K562 (cell line): ENCODE results near the gene HNRNPF. TPM values are rescaled to one million over a fixed set of nuclear protein-coding genes. Genes with fewer than 3 reads are reported as not detected.

Experiments
- ATAC-seq: fragments of 200-7000 bp; cut with Tn5 transposase; 3 replicates; pipeline ENCODE4 v1.9.1; 2020; ENCODE audit warnings: moderate library complexity
- BruUV-seq: library from RNA; stranded (reverse); fragments of 400-500 nt; replicated peaks from 2 replicates; lab custom pipeline; 2021; lab: Mats Ljungman, UMichigan
- CTCF ChIA-PET: fragments of 300-600 bp; formaldehyde crosslinking; extraction: SDS; loops from one replicate; lab custom pipeline; 2021; ENCODE audit warnings: low intra/inter-chr PET ratio; lab: Yijun Ruan, JAX
- POLR2A ChIA-PET: fragments of 300-600, 350-650 bp; sonication (Branson Sonifier 250); formaldehyde crosslinking; extraction: SDS; loops from one replicate; lab custom pipeline; 2021; ENCODE audit warnings: antibody characterized with exemption, inconsistent platforms; lab: Yijun Ruan, JAX
- DNase-seq, 4 experiments: peaks; one replicate each; pipeline versions ENCODE4 v3.0.0 to v3.0.0-alpha.2; 2011 to 2018; ENCODE audit warnings: low spot score in 3 of 4, mixed read lengths in 3 of 4; ENCODE audit errors: extremely low read depth in 1 of 4
- FAIRE-seq: peaks from 2 replicates; lab custom pipeline; 2011; peaks lifted over from hg19 to GRCh38; lab: Jason Lieb, UNC
- H2AFZ ChIP-seq: 2 replicates; pipeline ENCODE4 v1.6.0; 2011; ENCODE audit warnings: low read depth, low read length, control low read depth, inconsistent platforms
- H3K27ac ChIP-seq: fragments of 200-600 bp; 3 replicates; pipeline ENCODE4 v1.8.0; 2011; ENCODE audit warnings: low read depth, mild to moderate bottlenecking, control low read depth, inconsistent platforms, low read length, moderate library complexity, mixed read lengths; ENCODE audit errors: extremely low read depth
- H3K27me3 ChIP-seq, 2 experiments: fragments of 300-600 bp in 1 of 2; 2 replicates in 1 of 2; 3 replicates in 1 of 2; pipeline versions ENCODE4 v1.6.0 to v1.8.0; 2011; ENCODE audit warnings: inconsistent platforms in 2 of 2, low read length in 2 of 2, mild to moderate bottlenecking in 1 of 2, mixed read lengths in 1 of 2, moderate library complexity in 1 of 2; ENCODE audit not compliant: control insufficient read depth in 2 of 2, insufficient read depth in 2 of 2
- H3K36me3 ChIP-seq: fragments of 300-600 bp; 3 replicates; pipeline ENCODE4 v1.8.0; 2011; ENCODE audit warnings: mild to moderate bottlenecking, low read length, inconsistent platforms; ENCODE audit not compliant: control insufficient read depth, insufficient read depth
- H3K4me1 ChIP-seq, 2 experiments: fragments of 200-600 bp in 1 of 2; replicated peaks in 1 of 2; 2 replicates in 1 of 2; 3 replicates in 1 of 2; pipeline versions ENCODE4 v1.5.1 to v1.8.0; 2011; ENCODE audit warnings: inconsistent platforms in 2 of 2, low read length in 2 of 2, mild to moderate bottlenecking in 1 of 2, mixed read lengths in 1 of 2, moderate library complexity in 1 of 2; ENCODE audit not compliant: control insufficient read depth in 2 of 2, insufficient read depth in 2 of 2
- H3K4me2 ChIP-seq: 2 replicates; pipeline ENCODE4 v1.6.1; 2011; ENCODE audit warnings: low read length, control low read depth, inconsistent platforms, mixed read lengths; ENCODE audit not compliant: insufficient read depth
- H3K4me3 ChIP-seq: fragments of 200-600 bp; sonication (generic), shearing (Covaris generic); 2 replicates; pipeline ENCODE4 v1.5.1; 2016; ENCODE audit warnings: control low read depth, inconsistent platforms
- H3K79me2 ChIP-seq: fragments of 200-600 bp; 3 replicates; pipeline ENCODE4 v1.8.0; 2011; ENCODE audit warnings: low read length, inconsistent platforms; ENCODE audit not compliant: control insufficient read depth, insufficient read depth
- H3K9ac ChIP-seq, 2 experiments: 2 replicates each; pipeline versions ENCODE4 v1.6.0 to v1.6.1; 2011; ENCODE audit warnings: low read depth in 2 of 2, low read length in 2 of 2, control low read depth in 1 of 2, inconsistent platforms in 1 of 2, mild to moderate bottlenecking in 1 of 2, mixed read lengths in 1 of 2; ENCODE audit not compliant: insufficient read depth in 1 of 2
- H3K9me1 ChIP-seq: one replicate; pipeline ENCODE4 v1.6.0; 2011; ENCODE audit warnings: inconsistent platforms, mild to moderate bottlenecking, low read length, moderate library complexity; ENCODE audit not compliant: control insufficient read depth, insufficient read depth
- H3K9me3 ChIP-seq: replicated peaks from 2 replicates; pipeline ENCODE4 v1.5.1; 2011; ENCODE audit warnings: low read depth, low read length, inconsistent platforms; ENCODE audit not compliant: control insufficient read depth, insufficient read depth
- H4K20me1 ChIP-seq: replicated peaks from 2 replicates; pipeline ENCODE4 v1.6.1; 2011; ENCODE audit warnings: low read length, inconsistent platforms, mixed read lengths; ENCODE audit not compliant: control insufficient read depth, insufficient read depth
- ARID1B ChIP-seq: fragments of 450-650 bp; IDR thresholded peaks from 2 replicates; pipeline ENCODE4 v1.6.1; 2016; ENCODE audit warnings: antibody characterized with exemption, mild to moderate bottlenecking, inconsistent platforms
- BACH1 ChIP-seq: fragments of 200-800 bp; sonication (Bioruptor generic); IDR thresholded peaks from 2 replicates; pipeline ENCODE4 v1.6.1; 2016; ENCODE audit warnings: missing genetic modification characterization, missing compliant biosample characterization
- CBX8 ChIP-seq: fragments of 200-600 bp; sonication (generic); IDR thresholded peaks from 2 replicates; pipeline ENCODE4 v1.6.1; 2012; ENCODE audit warnings: borderline replicate concordance, mixed run types, low read depth, mild to moderate bottlenecking, moderate library complexity, mixed read lengths, low read length, control low read depth, inconsistent platforms; ENCODE audit not compliant: poor library complexity, severe bottlenecking; ENCODE audit errors: extremely low read depth
- CREBBP ChIP-seq: IDR thresholded peaks from one replicate; pipeline ENCODE4 v1.6.1; 2012; ENCODE audit warnings: low read depth, mild to moderate bottlenecking, control low read depth, inconsistent platforms, low read length
- ETS1 ChIP-seq: conservative IDR thresholded peaks from 2 replicates; pipeline ENCODE4 v1.6.1; 2011; ENCODE audit warnings: low read depth, mild to moderate bottlenecking, low read length; ENCODE audit not compliant: control insufficient read depth
- GTF2A2 ChIP-seq: IDR thresholded peaks from 2 replicates; pipeline ENCODE4 v1.6.1; 2016; ENCODE audit warnings: mild to moderate bottlenecking, missing genetic modification characterization, missing compliant biosample characterization
- MAFG ChIP-seq: fragments of 450-650 bp; conservative IDR thresholded peaks from 2 replicates; pipeline ENCODE4 v1.6.1; 2016; ENCODE audit warnings: missing genetic modification characterization, missing compliant biosample characterization
- MCM3 ChIP-seq: fragments of 450-650 bp; IDR thresholded peaks from 2 replicates; pipeline ENCODE4 v1.6.1; 2016
- MLLT1 ChIP-seq, 2 experiments: fragments of 450-650 bp; IDR thresholded peaks; 2 replicates each; pipeline ENCODE4 v1.6.1; 2016
- NCOR1 ChIP-seq: fragments of 450-650 bp; IDR thresholded peaks from 2 replicates; pipeline ENCODE4 v1.6.1; 2016; ENCODE audit warnings: mild to moderate bottlenecking, moderate library complexity
- POLR2G ChIP-seq: fragments of 200-400 bp; formaldehyde crosslinking; IDR thresholded peaks from 2 replicates; pipeline ENCODE4 v1.6.1; 2017; ENCODE audit warnings: low read depth, mild to moderate bottlenecking, antibody characterized with exemption, low read length, moderate library complexity
- RB1 ChIP-seq: fragments of 450-650 bp; IDR thresholded peaks from 2 replicates; pipeline ENCODE4 v1.6.1; 2017; ENCODE audit warnings: low read depth, mild to moderate bottlenecking
- RBBP5 ChIP-seq: fragments of 200-600 bp; sonication (generic); IDR thresholded peaks from 2 replicates; pipeline ENCODE4 v1.6.1; 2012; ENCODE audit warnings: borderline replicate concordance, mild to moderate bottlenecking, low read length, control low read depth, inconsistent platforms; ENCODE audit not compliant: insufficient read depth, poor library complexity, severe bottlenecking
- RBM22 ChIP-seq: fragments of 200-400 bp; formaldehyde crosslinking; IDR thresholded peaks from 2 replicates; pipeline ENCODE4 v1.6.1; 2018; ENCODE audit warnings: low read length, low read depth; ENCODE audit not compliant: poor library complexity, severe bottlenecking
- SMAD4 ChIP-seq: fragments of 250-450 bp; sonication (Bioruptor Pico); conservative IDR thresholded peaks from 2 replicates; pipeline ENCODE4 v1.8.0; 2021; ENCODE audit warnings: inconsistent platforms, mild to moderate bottlenecking, moderate library complexity
- TBL1XR1 ChIP-seq, 2 experiments: IDR thresholded peaks; 2 replicates each; pipeline ENCODE4 v1.6.1; 2012; ENCODE audit warnings: improper control_type of control experiment in 2 of 2, low read length in 2 of 2, mild to moderate bottlenecking in 1 of 2
- WGBS: fragments of 100-300 bp; shearing (Covaris generic); methylation state at CpG from one replicate; pipeline ENCODE4 v1.1.6; 2016; ENCODE audit warnings: low coverage, mixed read lengths; ENCODE audit not compliant: insufficient coverage; ENCODE audit errors: missing lambda C conversion rate; 5-methylcytosine and 5-hydroxymethylcytosine counted together
- in situ Hi-C: fragments of 300-500 bp; cut with MboI; formaldehyde crosslinking; loops from 4 replicates; pipeline ENCODE4 v1.15.0; 2018; ENCODE audit warnings: inconsistent platforms, mixed read lengths
- intact Hi-C: fragments of 100-400 bp; cut with micrococcal nuclease; formaldehyde crosslinking; loops from 2 replicates; pipeline ENCODE4 v1.14.2; 2022
- polyA plus RNA-seq, 8 experiments: library from polyadenylated mRNA; depleted of rRNA in 4 of 8; stranded (reverse) in 5 of 8; unstranded in 3 of 8; fragments of >200 nt; fragmentation: Nextera tagmentation in 2 of 8; fragmentation: Illumina TruSeq in 1 of 8; extraction: Ambion mirVana in 2 of 8; extraction: Trizol in 1 of 8; gene quantifications; 2 replicates each; pipeline versions ENCODE4 v1.2.1 to v1.2.3, GENCODE V29; 2011 to 2014; ENCODE audit warnings: inconsistent platforms in 1 of 8, missing spikeins in 1 of 8
- total RNA-seq, 7 experiments: library from RNA; depleted of rRNA in 6 of 7; stranded (reverse); fragments of >200 nt in 6 of 7; fragmentation: Illumina TruSeq in 2 of 7; extraction: Trizol in 2 of 7; gene quantifications; 2 replicates each; pipeline versions ENCODE4 v1.2.1 to v1.2.3, GENCODE V29; 2011 to 2021; ENCODE audit warnings: low replicate concordance in 1 of 7

HNRNPF gene
- total and polyA plus RNA-seq, 9 of the 15 experiments (the other 6 are each of a cell fraction or from before 2014, with no cell fraction given), result 192 to 489 (median 416) TPM

- FAIRE-seq, result peak; percentile 86
- Histone ChIP-seq H3K4me1 (peaks cover 52 to 57% of the 10 kb centered on the region in 2 experiments), H3K9me3 (no peaks in the 10 kb centered on the region), H3K9ac (peak overlapping the region; percentile 96 to 97), H3K79me2 (peaks cover 98% of the 10 kb centered on the region), H3K27ac (peak overlapping the region; percentile 96), H3K4me2 (peak overlapping the region; percentile 89), H3K36me3 (peaks cover 84% of the 10 kb centered on the region), H3K4me3 (peak overlapping the region; percentile 65), H3K9me1 (peaks cover 4% of the 10 kb centered on the region), H2AFZ (peak overlapping the region; percentile 6; the same call in 1 of the 2 replicates), H3K27me3 (no peaks in the 10 kb centered on the region), H4K20me1 (peaks cover 71% of the 10 kb centered on the region)
- in situ Hi-C loops, result loop anchor here (5.0 kb wide), 1 partner anchor 56 kb away; no protein-coding TSS in a partner anchor
- ChIA-PET POLR2A (interaction anchor here (0.6 to 5.3 kb wide), 17 partner anchors 10 to 1378 kb away, joined by 3 to 73 read pairs (median 4); partner anchors contain the start of genes HNRNPF and ZNF487), CTCF (interaction anchor here (0.5 kb wide), 1 partner anchor 46 kb away, joined by 6 read pairs; no protein-coding TSS in a partner anchor)
- TSS peak; percentile 13 for BruUV-seq
- intact Hi-C loops, result loop anchor here (2.0 to 5.0 kb wide), 2 partner anchors 41 to 49 kb away; partner anchors contain the start of gene ZNF487
- DNase-seq, result peak; percentile 93 to 97 (median 96)
- WGBS, result under 1% methylated on average over 56 of the region's 71 CpGs
- peak; percentile 79 for ATAC-seq
- TF ChIP-seq RBBP5, result peak; percentile 57
- TF ChIP-seq CBX8, result no peak
- peak; percentile 85; the same call in 1 of the 2 replicates for TF ChIP-seq SMAD4 (CRISPR knock-in tag)
- peak in 1 of 2 experiments; percentile 34; a peak in 2 of 4 replicates for TF ChIP-seq TBL1XR1 (IDR thresholded peaks at IDR 0.05; ENCODE audit: low read length in 2 of 2)
- 0 out of 2 replicates have a peak, but pooled peaks have one; percentile 22 for TF ChIP-seq GTF2A2 (tag)
- peak; percentile 91 for TF ChIP-seq POLR2G
- no peak for TF ChIP-seq CREBBP
- peak; percentile 97 for TF ChIP-seq RB1
- TF ChIP-seq ETS1, result peak; percentile 5; the same call in 1 of the 2 replicates
- peak; percentile 49; the same call in 1 of the 2 replicates for TF ChIP-seq ARID1B
- TF ChIP-seq RBM22, result peak; percentile 96
- TF ChIP-seq MCM3, result no peak
- no peak for TF ChIP-seq MAFG (tag)
- TF ChIP-seq BACH1, result no peak
- TF ChIP-seq NCOR1, result no peak; the same call in 1 of the 2 replicates
- TF ChIP-seq MLLT1 (IDR thresholded peaks at IDR 0.05), result peak; percentile 47 to 78; a peak in 2 of 4 replicates
Measured at GRCh38 chr10:43396061-43396927, 12.7 kb downstream of the HNRNPF start.
